ENCODE results near the gene ZC3H7B.

- no peak for TF ChIP-seq CTCF (IDR thresholded peaks at IDR 0.05; ENCODE audit: low read depth, low read length, poor library complexity, severe bottlenecking)
- TF ChIP-seq EZH2phosphoT487 (IDR thresholded peaks at IDR 0.05; ENCODE audit: borderline replicate concordance, low read length), result no peak
These were observed 23.6 kb downstream of the ZC3H7B start for GRCh38 chr22:41324821-41325528.

Measured in DOHH2 (cell line).